ENCODE results near the gene F7. TPM values are rescaled to one million over a fixed set of nuclear protein-coding genes. Genes with fewer than 3 reads are reported as not detected.

Gene F7
- total and polyA plus RNA-seq, 2 donors (not counting 1 experiment from before 2014, with no cell fraction given), result not detected

DNA sequence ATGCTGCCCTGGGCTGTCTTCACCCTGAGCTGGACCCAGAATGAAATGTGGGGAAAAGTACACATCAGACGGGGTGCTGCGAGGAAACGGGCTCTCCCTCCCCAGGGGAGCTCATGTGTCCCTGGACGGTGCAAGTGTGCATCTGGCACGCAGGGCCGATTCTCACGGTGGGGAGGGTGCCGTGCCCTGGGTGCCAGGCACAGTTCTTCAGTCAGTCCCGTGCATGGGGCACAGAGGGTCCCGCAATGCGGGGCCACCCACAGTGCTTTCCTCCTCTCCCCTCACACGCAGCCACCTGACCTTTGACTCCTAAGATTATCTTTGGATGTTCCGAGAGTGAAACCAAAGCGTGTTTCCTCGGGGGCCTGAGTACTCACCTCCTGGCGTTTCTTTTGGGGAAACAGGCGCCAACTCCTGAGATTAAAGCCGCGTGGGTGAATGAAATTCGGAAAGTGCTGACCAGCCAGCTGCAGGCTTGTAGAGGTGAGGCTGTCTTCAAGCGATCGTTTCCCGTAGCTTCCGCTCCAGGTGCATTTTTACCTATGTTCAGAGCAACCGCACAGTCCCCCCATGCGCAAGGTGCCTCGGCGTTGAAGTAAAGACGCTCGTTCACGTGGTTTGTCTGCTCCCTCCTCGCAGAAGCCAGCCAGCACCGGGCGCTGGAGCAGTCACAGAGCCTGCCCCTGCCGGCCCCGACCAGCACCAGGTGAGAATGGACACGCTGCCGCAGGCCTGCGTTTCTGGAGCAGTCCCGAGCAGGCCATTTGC is 17.5 kb upstream of the F7 start:
- 96% methylated on average over 40 of the region's 40 CpGs for WGBS (ENCODE audit: insufficient coverage)

DNA sequence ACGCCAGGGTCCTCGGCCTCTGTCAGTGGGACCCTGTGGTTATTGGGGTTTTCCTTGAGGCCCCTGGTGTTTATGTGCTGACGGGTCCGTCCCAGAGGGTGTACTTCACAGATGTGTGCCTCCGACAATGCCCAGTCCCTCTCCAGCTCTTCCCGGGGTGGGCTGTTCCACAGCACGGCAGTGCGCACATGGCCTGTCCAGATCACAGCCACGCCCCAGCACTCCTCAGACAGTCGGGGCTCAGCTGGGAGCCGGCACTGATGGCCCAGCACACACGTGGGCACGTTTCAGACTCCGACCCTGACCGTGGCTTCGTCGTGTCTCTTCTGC is 16.9 kb upstream of the F7 start:
- no peaks in the 10 kb centered on the region for H3K4me1 Mint-ChIP-seq
- Histone ChIP-seq H2AFZ (ENCODE audit: insufficient read depth, low read depth, low read length, poor library complexity, severe bottlenecking) (no peak overlapping the region), H3K36me3 (replicated peaks in 1 of 2; ENCODE audit: control extremely low read depth in 1 of 2, control insufficient read depth in 1 of 2, extremely low read depth in 1 of 2, insufficient read depth in 2 of 2, low read length in 1 of 2) (no peaks in the 10 kb centered on the region), H3K9ac (ENCODE audit: low read length) (no peak overlapping the region), H4K20me1 (ENCODE audit: control insufficient read depth, insufficient read depth, low read length, poor library complexity, severe bottlenecking) (no peaks in the 10 kb centered on the region), H3K27me3 (replicated peaks in 1 of 4; ENCODE audit: control extremely low read depth in 1 of 4, control insufficient read depth in 3 of 4, insufficient read depth in 4 of 4, low read length in 3 of 4) (no peaks in the 10 kb centered on the region), H3K27ac (ENCODE audit: low read length in 2 of 2) (no peak overlapping the region), H3K4me3 (ENCODE audit: control extremely low read depth in 1 of 5, extremely low read depth in 1 of 5, insufficient read depth in 1 of 5, low read depth in 2 of 5, low read length in 4 of 5) (no peak overlapping the region), H3K9me3 (ENCODE audit: control extremely low read depth in 1 of 3, control insufficient read depth in 2 of 3, insufficient read depth in 1 of 3, low read length in 2 of 3) (peaks cover 0 to 23% (median 0%) of the 10 kb centered on the region in 3 donors), H3K4me2 (replicated peaks; ENCODE audit: low read depth, low read length, poor library complexity, severe bottlenecking) (no peak overlapping the region), H3K79me2 (ENCODE audit: control insufficient read depth, insufficient read depth, low read length) (no peaks in the 10 kb centered on the region), H3K4me1 (ENCODE audit: control insufficient read depth in 2 of 2, insufficient read depth in 2 of 2, low read length in 2 of 2) (no peaks in the 10 kb centered on the region)
- ATAC-seq (ENCODE audit: low read depth) (no peak), DNase-seq (no peak)
- CTCF ChIA-PET, result no interaction called here
- no peak for TF ChIP-seq EZH2 (IDR thresholded peaks at IDR 0.05; ENCODE audit: borderline replicate concordance, insufficient read depth, low read depth, low read length, poor library complexity, severe bottlenecking)
- TF ChIP-seq, protein P1, sequence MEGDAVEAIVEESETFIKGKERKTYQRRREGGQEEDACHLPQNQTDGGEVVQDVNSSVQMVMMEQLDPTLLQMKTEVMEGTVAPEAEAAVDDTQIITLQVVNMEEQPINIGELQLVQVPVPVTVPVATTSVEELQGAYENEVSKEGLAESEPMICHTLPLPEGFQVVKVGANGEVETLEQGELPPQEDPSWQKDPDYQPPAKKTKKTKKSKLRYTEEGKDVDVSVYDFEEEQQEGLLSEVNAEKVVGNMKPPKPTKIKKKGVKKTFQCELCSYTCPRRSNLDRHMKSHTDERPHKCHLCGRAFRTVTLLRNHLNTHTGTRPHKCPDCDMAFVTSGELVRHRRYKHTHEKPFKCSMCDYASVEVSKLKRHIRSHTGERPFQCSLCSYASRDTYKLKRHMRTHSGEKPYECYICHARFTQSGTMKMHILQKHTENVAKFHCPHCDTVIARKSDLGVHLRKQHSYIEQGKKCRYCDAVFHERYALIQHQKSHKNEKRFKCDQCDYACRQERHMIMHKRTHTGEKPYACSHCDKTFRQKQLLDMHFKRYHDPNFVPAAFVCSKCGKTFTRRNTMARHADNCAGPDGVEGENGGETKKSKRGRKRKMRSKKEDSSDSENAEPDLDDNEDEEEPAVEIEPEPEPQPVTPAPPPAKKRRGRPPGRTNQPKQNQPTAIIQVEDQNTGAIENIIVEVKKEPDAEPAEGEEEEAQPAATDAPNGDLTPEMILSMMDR (IDR thresholded peaks at IDR 0.05), result no peak
- POLR2A ChIA-PET, result no interaction called here
- H3K9me3 Mint-ChIP-seq (ENCODE audit: insufficient read depth), result no peaks in the 10 kb centered on the region
- 91% methylated on average over 17 of the region's 17 CpGs for WGBS (ENCODE audit: insufficient coverage)
- intact Hi-C loops (cut with micrococcal nuclease), result no loop called here
- H3K27me3 Mint-ChIP-seq, result no peaks in the 10 kb centered on the region
- H3K4me3 Mint-ChIP-seq, result no peak overlapping the region
- H3K27ac Mint-ChIP-seq, result no peak overlapping the region

More for the DNA sequence above, 17.5 kb upstream of the F7 start:
- no peak overlapping the region for H2AFZ ChIP-seq (ENCODE audit: insufficient read depth, low read depth, low read length, poor library complexity, severe bottlenecking)
- no peaks in the 10 kb centered on the region for H3K27me3 ChIP-seq (replicated peaks in 1 of 4; ENCODE audit: control extremely low read depth in 1 of 4, control insufficient read depth in 3 of 4, insufficient read depth in 4 of 4, low read length in 3 of 4)
- H3K36me3 ChIP-seq (replicated peaks in 1 of 2; ENCODE audit: control extremely low read depth in 1 of 2, control insufficient read depth in 1 of 2, extremely low read depth in 1 of 2, insufficient read depth in 2 of 2, low read length in 1 of 2), result no peaks in the 10 kb centered on the region
- H4K20me1 ChIP-seq (ENCODE audit: control insufficient read depth, insufficient read depth, low read length, poor library complexity, severe bottlenecking), result no peaks in the 10 kb centered on the region
- H3K4me1 Mint-ChIP-seq, result no peaks in the 10 kb centered on the region
- POLR2A ChIA-PET, result no interaction called here
- ATAC-seq (ENCODE audit: low read depth) (no peak), DNase-seq (no peak)
- H3K27ac ChIP-seq (ENCODE audit: low read length in 2 of 2), result no peak overlapping the region
- TF ChIP-seq, protein P1 (IDR thresholded peaks at IDR 0.05), result no peak
- no peak for TF ChIP-seq EZH2 (IDR thresholded peaks at IDR 0.05; ENCODE audit: borderline replicate concordance, insufficient read depth, low read depth, low read length, poor library complexity, severe bottlenecking)
- no peaks in the 10 kb centered on the region for H3K4me1 ChIP-seq (ENCODE audit: control insufficient read depth in 2 of 2, insufficient read depth in 2 of 2, low read length in 2 of 2)
- no peak overlapping the region for H3K4me3 ChIP-seq (ENCODE audit: control extremely low read depth in 1 of 5, extremely low read depth in 1 of 5, insufficient read depth in 1 of 5, low read depth in 2 of 5, low read length in 4 of 5)
- H3K27ac Mint-ChIP-seq, result no peak overlapping the region
- H3K9me3 ChIP-seq (ENCODE audit: control extremely low read depth in 1 of 3, control insufficient read depth in 2 of 3, insufficient read depth in 1 of 3, low read length in 2 of 3), result peaks cover 0 to 23% (median 0%) of the 10 kb centered on the region in 3 donors
- intact Hi-C loops (cut with micrococcal nuclease), result no loop called here
- H3K4me3 Mint-ChIP-seq, result no peak overlapping the region
- CTCF ChIA-PET, result no interaction called here
- H3K4me2 ChIP-seq (replicated peaks; ENCODE audit: low read depth, low read length, poor library complexity, severe bottlenecking), result no peak overlapping the region
- H3K9ac ChIP-seq (ENCODE audit: low read length), result no peak overlapping the region
- H3K27me3 Mint-ChIP-seq, result no peaks in the 10 kb centered on the region
- H3K9me3 Mint-ChIP-seq (ENCODE audit: insufficient read depth), result no peaks in the 10 kb centered on the region
- H3K79me2 ChIP-seq (ENCODE audit: control insufficient read depth, insufficient read depth, low read length), result no peaks in the 10 kb centered on the region

All from B cell (primary cell).